SKM-1 (cell line): ENCODE data around the gene SLC35F6.

ENCODE experiments used
- DNase-seq: peaks from one replicate; lab custom pipeline; 2025; ENCODE audit not compliant: unreplicated experiment; lab: John Stamatoyannopoulos, UW

Gene SLC35F6

GRCh38 chr2:26816893-26817292 lies 52.8 kb downstream of the SLC35F6 start:
- no peak for DNase-seq

DNA sequence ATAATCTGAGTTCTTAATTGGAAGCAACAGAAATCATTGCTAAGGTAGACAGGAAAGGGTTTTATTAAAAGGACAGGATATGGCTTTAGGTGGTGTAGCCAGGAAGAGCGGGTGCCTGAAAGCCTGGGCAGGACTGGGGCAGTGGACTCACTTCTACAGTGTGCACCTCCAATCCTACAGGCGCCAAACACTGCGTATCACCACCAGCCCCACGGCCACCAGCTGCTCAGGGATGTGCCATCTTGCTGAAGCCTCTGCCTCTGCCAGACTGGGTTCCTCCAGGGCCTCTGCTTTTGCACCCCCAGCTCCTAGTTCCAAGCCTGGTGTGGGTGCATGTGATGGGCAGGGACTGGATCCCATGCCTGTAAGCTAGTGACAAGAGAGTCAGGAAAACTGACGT lies 54.2 kb downstream of the SLC35F6 start:
- no peak for DNase-seq

DNA sequence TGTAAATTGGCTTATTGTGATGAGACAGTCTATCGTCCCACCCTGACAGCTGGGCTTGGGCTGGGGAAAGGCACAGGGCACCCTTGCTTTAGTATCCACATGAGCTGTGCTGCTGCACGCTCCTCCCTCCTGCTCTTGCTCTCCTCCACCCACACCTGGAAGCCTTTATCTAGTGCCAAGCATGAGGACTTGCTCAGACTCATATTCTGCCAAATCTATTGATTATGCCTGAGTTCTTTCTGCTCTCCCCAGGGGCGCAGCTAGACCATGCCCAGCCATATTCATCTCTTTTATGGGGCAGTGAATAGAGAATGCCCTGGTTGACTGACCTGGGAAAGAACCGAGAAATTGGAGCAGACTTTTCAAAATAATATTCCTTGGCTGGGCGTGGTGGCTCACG lies 54.9 kb downstream of the SLC35F6 start:
- no peak for DNase-seq

- no peak for DNase-seq
These were observed 56.8 kb downstream of the SLC35F6 start for GRCh38 chr2:26820932-26821331.

GRCh38 chr2:26822877-26823276 lies 58.8 kb downstream of the SLC35F6 start:
- DNase-seq: no peak
